ENCODE results near the gene SPDEF. TPM values are rescaled to one million over a fixed set of nuclear protein-coding genes. Genes with fewer than 3 reads are reported as not detected.

The SPDEF gene
- total and polyA plus RNA-seq, 2 of the 13 experiments (the other 11 are each of a cell fraction or from before 2014, with no cell fraction given) = not detected

- TF ChIP-seq ZNF788 (CRISPR knock-in tag; IDR thresholded peaks at IDR 0.05; ENCODE audit: borderline replicate concordance) = no peak; the same call in 1 of the 2 replicates
- TF ChIP-seq ZNF263 (CRISPR knock-in tag; IDR thresholded peaks at IDR 0.05) = peak; percentile 65
- TF ChIP-seq ZNF235 (CRISPR knock-in tag; IDR thresholded peaks at IDR 0.05; ENCODE audit: borderline replicate concordance) = peak; percentile 31; the same call in 1 of the 2 replicates
- no peak for TF ChIP-seq FIP1L1 (IDR thresholded peaks at IDR 0.05; ENCODE audit: borderline replicate concordance, insufficient read depth, low read depth, low read length)
- TF ChIP-seq FOXJ3 (CRISPR knock-in tag; IDR thresholded peaks at IDR 0.05; ENCODE audit: borderline replicate concordance) = no peak
- no peak for TF ChIP-seq ZNF792 (CRISPR knock-in tag; IDR thresholded peaks at IDR 0.05)
- no peak for TF ChIP-seq ZNF138 (CRISPR knock-in tag; IDR thresholded peaks at IDR 0.05; ENCODE audit: low read depth)
- peak; percentile 96 for TF ChIP-seq ETV5 (CRISPR knock-in tag; IDR thresholded peaks at IDR 0.05; ENCODE audit: borderline replicate concordance)
- TF ChIP-seq, protein P1, sequence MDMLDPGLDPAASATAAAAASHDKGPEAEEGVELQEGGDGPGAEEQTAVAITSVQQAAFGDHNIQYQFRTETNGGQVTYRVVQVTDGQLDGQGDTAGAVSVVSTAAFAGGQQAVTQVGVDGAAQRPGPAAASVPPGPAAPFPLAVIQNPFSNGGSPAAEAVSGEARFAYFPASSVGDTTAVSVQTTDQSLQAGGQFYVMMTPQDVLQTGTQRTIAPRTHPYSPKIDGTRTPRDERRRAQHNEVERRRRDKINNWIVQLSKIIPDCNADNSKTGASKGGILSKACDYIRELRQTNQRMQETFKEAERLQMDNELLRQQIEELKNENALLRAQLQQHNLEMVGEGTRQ (IDR thresholded peaks at IDR 0.05; ENCODE audit: low read depth, low read length) = 0 out of 2 replicates have a peak, but pooled peaks have one; percentile 3
- TF ChIP-seq, protein P1 (CRISPR knock-in tag; IDR thresholded peaks at IDR 0.05; ENCODE audit: borderline replicate concordance) = no peak
- no peak for TF ChIP-seq THYN1 (CRISPR knock-in tag; IDR thresholded peaks at IDR 0.05; ENCODE audit: borderline replicate concordance, low read depth)
- no peak for TF ChIP-seq ZFP36L1 (CRISPR knock-in tag; IDR thresholded peaks at IDR 0.05)
- no peak for TF ChIP-seq PLRG1 (conservative IDR thresholded peaks at IDR 0.05)
- no peak for TF ChIP-seq REXO4 (CRISPR knock-in tag; IDR thresholded peaks at IDR 0.05; ENCODE audit: borderline replicate concordance)
- no peak for TF ChIP-seq JUNB (CRISPR knock-in tag; IDR thresholded peaks at IDR 0.05; ENCODE audit: borderline replicate concordance)
- TF ChIP-seq SALL1 (CRISPR knock-in tag; IDR thresholded peaks at IDR 0.05) = peak; percentile 75; the same call in 1 of the 2 replicates
- no peak for TF ChIP-seq ZNF552 (CRISPR knock-in tag; IDR thresholded peaks at IDR 0.05; ENCODE audit: borderline replicate concordance)
- no peak for TF ChIP-seq SOX13 (IDR thresholded peaks at IDR 0.05)
- TF ChIP-seq SOX13 (CRISPR knock-in tag; conservative IDR thresholded peaks at IDR 0.05 in 1 of 2, IDR thresholded peaks at IDR 0.05 in 1 of 2) = peak in 1 of 2 experiments; percentile 69; a peak in 2 of 4 replicates
- TF ChIP-seq, protein P2, sequence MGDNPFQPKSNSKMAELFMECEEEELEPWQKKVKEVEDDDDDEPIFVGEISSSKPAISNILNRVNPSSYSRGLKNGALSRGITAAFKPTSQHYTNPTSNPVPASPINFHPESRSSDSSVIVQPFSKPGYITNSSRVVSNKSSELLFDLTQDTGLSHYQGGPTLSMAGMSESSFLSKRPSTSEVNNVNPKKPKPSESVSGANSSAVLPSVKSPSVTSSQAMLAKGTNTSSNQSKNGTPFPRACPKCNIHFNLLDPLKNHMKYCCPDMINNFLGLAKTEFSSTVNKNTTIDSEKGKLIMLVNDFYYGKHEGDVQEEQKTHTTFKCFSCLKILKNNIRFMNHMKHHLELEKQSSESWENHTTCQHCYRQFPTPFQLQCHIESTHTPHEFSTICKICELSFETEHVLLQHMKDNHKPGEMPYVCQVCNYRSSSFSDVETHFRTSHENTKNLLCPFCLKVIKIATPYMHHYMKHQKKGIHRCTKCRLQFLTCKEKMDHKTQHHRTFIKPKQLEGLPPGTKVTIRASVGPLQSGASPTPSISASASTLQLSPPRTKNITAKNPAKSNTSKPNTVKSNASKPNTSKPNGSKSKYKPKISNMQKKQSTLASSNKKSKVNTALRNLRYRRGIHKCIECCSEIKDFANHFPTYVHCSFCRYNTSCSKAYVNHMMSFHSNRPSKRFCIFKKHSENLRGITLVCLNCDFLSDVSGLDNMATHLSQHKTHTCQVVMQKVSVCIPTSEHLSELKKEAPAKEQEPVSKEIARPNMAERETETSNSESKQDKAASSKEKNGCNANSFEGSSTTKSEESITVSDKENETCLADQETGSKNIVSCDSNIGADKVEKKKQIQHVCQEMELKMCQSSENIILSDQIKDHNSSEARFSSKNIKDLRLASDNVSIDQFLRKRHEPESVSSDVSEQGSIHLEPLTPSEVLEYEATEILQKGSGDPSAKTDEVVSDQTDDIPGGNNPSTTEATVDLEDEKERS (CRISPR knock-in tag; IDR thresholded peaks at IDR 0.05) = no peak
- TF ChIP-seq ZNF772 (CRISPR knock-in tag; IDR thresholded peaks at IDR 0.05) = no peak
- TF ChIP-seq FOXP4 (CRISPR knock-in tag; IDR thresholded peaks at IDR 0.05) = peak; percentile 44
Observed at GRCh38 chr6:34560366-34561226, 4.5 kb upstream of the SPDEF start (continued).

Measured in HepG2 (cell line).